ENCODE data around the gene LIN7A.

- TF ChIP-seq CTCF (IDR thresholded peaks at IDR 0.05) (no peak), POLR2A (IDR thresholded peaks at IDR 0.05) (no peak)
Measured at GRCh38 chr12:80843969-80844368, 93.8 kb downstream of the LIN7A start.
